HepG2 (cell line): ENCODE measurements around the gene BAHCC1. TPM values are rescaled to one million over a fixed set of nuclear protein-coding genes. Genes with fewer than 3 reads are reported as not detected.

Experiments
- ATRX ChIP-seq: sonication (generic); formaldehyde crosslinking; IDR thresholded peaks from 2 replicates; pipeline ENCODE4 v1.4.0; 2020; ENCODE audit warnings: missing genetic modification reagents, borderline replicate concordance
- BHLHE40 ChIP-seq: IDR thresholded peaks from 2 replicates; pipeline ENCODE4 v1.6.1; 2011; ENCODE audit warnings: low read length, improper control_type of control experiment
- CBX1 ChIP-seq: IDR thresholded peaks from one replicate; pipeline ENCODE4 v1.6.1; 2016; ENCODE audit warnings: antibody characterized with exemption, low read depth
- CREBL2 ChIP-seq: sonication (generic); formaldehyde crosslinking; IDR thresholded peaks from 2 replicates; pipeline ENCODE4 v1.8.1; 2023; ENCODE audit warnings: missing genetic modification reagents, mild to moderate bottlenecking, borderline replicate concordance
- E2F5 ChIP-seq: sonication (generic); formaldehyde crosslinking; conservative IDR thresholded peaks from 2 replicates; pipeline ENCODE4 v1.4.0; 2020; ENCODE audit warnings: missing genetic modification reagents
- FOXP4 ChIP-seq: sonication (generic); formaldehyde crosslinking; IDR thresholded peaks from 2 replicates; pipeline ENCODE4 v1.4.0; 2020; ENCODE audit warnings: missing genetic modification reagents
- MAFF ChIP-seq: IDR thresholded peaks from 2 replicates; pipeline ENCODE4 v1.6.1; 2011; ENCODE audit warnings: low read depth, low read length, improper control_type of control experiment
- MIXL1 ChIP-seq: IDR thresholded peaks from 2 replicates; pipeline ENCODE4 v1.6.1; 2016
- PHF21A ChIP-seq: sonication (generic); formaldehyde crosslinking; IDR thresholded peaks from 2 replicates; pipeline ENCODE4 v1.5.0; 2020; ENCODE audit warnings: mild to moderate bottlenecking, missing genetic modification reagents
- RFX3 ChIP-seq: IDR thresholded peaks from 2 replicates; pipeline ENCODE4 v1.6.1; 2016; ENCODE audit warnings: missing biosample characterization, missing genetic modification reagents
- SALL1 ChIP-seq: sonication (generic); formaldehyde crosslinking; IDR thresholded peaks from 2 replicates; pipeline ENCODE4 v1.8.0; 2022; ENCODE audit warnings: mild to moderate bottlenecking, missing genetic modification reagents
- SNRNP70 ChIP-seq: fragments of 200-400 bp; formaldehyde crosslinking; IDR thresholded peaks from 2 replicates; pipeline ENCODE4 v1.6.1; 2017; ENCODE audit warnings: mild to moderate bottlenecking, low read depth, low read length, moderate library complexity
- SOX5 ChIP-seq: IDR thresholded peaks from 2 replicates; pipeline ENCODE4 v1.6.1; 2016; ENCODE audit warnings: borderline replicate concordance
- SP5 ChIP-seq: IDR thresholded peaks from 2 replicates; pipeline ENCODE4 v1.6.1; 2016; ENCODE audit warnings: low read depth, borderline replicate concordance
- TBL1XR1 ChIP-seq: fragments of 150-350 bp; IDR thresholded peaks from 2 replicates; pipeline ENCODE4 v1.6.1; 2014; ENCODE audit warnings: borderline replicate concordance, low read length; ENCODE audit not compliant: partially characterized antibody
- TGIF2 ChIP-seq: IDR thresholded peaks from 2 replicates; pipeline ENCODE4 v1.6.1; 2016; ENCODE audit warnings: control low read depth, missing compliant biosample characterization
- XRCC5 ChIP-seq: fragments of 200-400 bp; formaldehyde crosslinking; optimal IDR thresholded peaks from 2 replicates; pipeline ENCODE3; 2017; ENCODE audit warnings: mild to moderate bottlenecking, low read length
- ZFAT ChIP-seq: sonication (generic); formaldehyde crosslinking; conservative IDR thresholded peaks from 2 replicates; pipeline ENCODE4 v1.8.1; 2023; ENCODE audit warnings: missing genetic modification reagents, inconsistent platforms
- ZKSCAN1 ChIP-seq: fragments of 150-350 bp; IDR thresholded peaks from 2 replicates; pipeline ENCODE4 v1.6.1; 2014; ENCODE audit warnings: low read length
- ZNF17 ChIP-seq: sonication (generic); formaldehyde crosslinking; IDR thresholded peaks from 2 replicates; pipeline ENCODE4 v1.5.0; 2020; ENCODE audit warnings: mild to moderate bottlenecking, missing genetic modification reagents
- ZNF280B ChIP-seq: sonication (generic); formaldehyde crosslinking; IDR thresholded peaks from 2 replicates; pipeline ENCODE4 v1.5.0; 2020; ENCODE audit warnings: missing genetic modification reagents, mild to moderate bottlenecking, borderline replicate concordance
- ZNF589 ChIP-seq: sonication (generic); formaldehyde crosslinking; conservative IDR thresholded peaks from 2 replicates; pipeline ENCODE4 v1.8.0; 2022; ENCODE audit warnings: mild to moderate bottlenecking, moderate library complexity, missing genetic modification reagents
- ZNF660 ChIP-seq: sonication (generic); formaldehyde crosslinking; IDR thresholded peaks from 2 replicates; pipeline ENCODE4 v1.5.1; 2020; ENCODE audit warnings: mild to moderate bottlenecking, low read depth, missing genetic modification reagents, borderline replicate concordance
- ZNF766 ChIP-seq: sonication (generic); formaldehyde crosslinking; IDR thresholded peaks from 2 replicates; pipeline ENCODE4 v1.5.0; 2020; ENCODE audit warnings: missing genetic modification reagents, borderline replicate concordance
- ZNF780A ChIP-seq: sonication (generic); formaldehyde crosslinking; IDR thresholded peaks from 2 replicates; pipeline ENCODE4 v1.8.0; 2022; ENCODE audit warnings: mild to moderate bottlenecking, missing genetic modification reagents, moderate library complexity
- ZNF782 ChIP-seq: sonication (generic); formaldehyde crosslinking; IDR thresholded peaks from 2 replicates; pipeline ENCODE4 v1.4.0; 2020; ENCODE audit warnings: missing genetic modification reagents, mild to moderate bottlenecking, borderline replicate concordance
- ZSCAN25 ChIP-seq: sonication (generic); formaldehyde crosslinking; IDR thresholded peaks from 2 replicates; pipeline ENCODE4 v1.8.0; 2022; ENCODE audit warnings: mild to moderate bottlenecking, missing genetic modification reagents
- polyA plus RNA-seq, 8 experiments: library from polyadenylated mRNA; depleted of rRNA in 3 of 8; stranded (reverse) in 7 of 8; unstranded in 1 of 8; fragments of >200 nt; fragmentation: Illumina TruSeq in 4 of 8; extraction: Trizol in 4 of 8; gene quantifications; 2 replicates each; pipeline versions ENCODE4 v1.2.1 to v1.2.3, GENCODE V29; 2011 to 2016; ENCODE audit warnings: low read depth in 4 of 8, missing spikeins in 1 of 8, mixed read lengths in 1 of 8; ENCODE audit not compliant: insufficient read depth in 1 of 8
- total RNA-seq, 5 experiments: library from RNA; depleted of rRNA; stranded (reverse); fragments of >200 nt; fragmentation: Illumina TruSeq; extraction: Trizol; gene quantifications; 2 replicates each; pipeline ENCODE4 v1.2.3, GENCODE V29; 2016; ENCODE audit warnings: low read depth in 1 of 5
- TF ChIP-seq, protein P1 (sequence below): IDR thresholded peaks from 2 replicates; pipeline ENCODE4 v1.6.1; 2016

BAHCC1 gene
- total and polyA plus RNA-seq, 2 of the 13 experiments (the other 11 are each of a cell fraction or from before 2014, with no cell fraction given), result 1.4 to 1.7 TPM

DNA sequence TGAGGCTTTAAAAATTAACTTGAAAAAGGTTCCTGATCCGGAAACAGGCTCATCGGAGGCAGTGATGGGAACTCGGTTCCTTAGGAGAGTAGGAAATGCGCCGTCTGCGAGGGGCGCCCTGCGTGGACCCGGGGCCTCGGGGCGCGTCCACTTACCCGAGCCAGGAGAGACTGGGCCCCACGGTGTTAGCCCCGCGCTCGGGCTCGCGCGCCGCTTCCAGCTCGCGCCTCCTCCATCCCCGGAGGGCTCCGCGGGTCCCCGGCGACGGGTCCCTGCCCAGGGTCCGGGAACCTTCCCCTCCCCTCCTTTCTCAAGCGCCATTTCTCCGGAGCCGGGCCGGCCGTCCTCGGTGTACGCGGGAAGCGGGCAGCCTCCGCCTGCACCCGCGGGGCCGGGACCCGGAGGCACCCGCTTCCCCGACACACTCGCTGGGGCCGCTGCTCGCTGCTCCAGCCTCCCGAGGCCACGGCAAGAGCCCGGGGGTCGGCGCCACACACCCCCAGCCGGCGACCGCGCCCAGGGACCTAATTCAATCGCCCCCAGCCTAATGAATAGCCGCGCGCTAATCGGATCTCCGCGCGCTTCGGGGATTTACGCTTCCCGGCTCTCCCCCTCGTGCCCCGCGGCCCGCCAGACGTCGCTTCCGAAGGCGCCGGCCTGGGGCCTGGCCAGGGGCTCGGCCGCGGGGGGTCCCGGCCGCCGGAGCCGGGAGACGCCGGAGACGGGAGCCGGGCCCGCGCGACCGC lies 2.2 kb upstream of the BAHCC1 start (continued):
- TF ChIP-seq RFX3 (CRISPR knock-in tag) (no peak), MIXL1 (CRISPR knock-in tag) (no peak), XRCC5 (no peak), ATRX (CRISPR knock-in tag) (no peak), ZNF660 (CRISPR knock-in tag) (no peak), SALL1 (peak; percentile 8; the same call in 1 of the 2 replicates), FOXP4 (CRISPR knock-in tag) (no peak), SP5 (no peak), ZKSCAN1 (no peak), TBL1XR1 (no peak), ZSCAN25 (CRISPR knock-in tag) (0 out of 2 replicates have a peak, but pooled peaks have one; percentile 2), CBX1 (no peak), E2F5 (CRISPR knock-in tag) (no peak), MAFF (no peak), ZFAT (CRISPR knock-in tag) (no peak), ZNF766 (CRISPR knock-in tag) (no peak), SNRNP70 (no peak), ZNF280B (no peak), SOX5 (CRISPR knock-in tag) (no peak), CREBL2 (CRISPR knock-in tag) (no peak), BHLHE40 (no peak), ZNF780A (CRISPR knock-in tag) (no peak), ZNF17 (CRISPR knock-in tag) (no peak), TGIF2 (no peak), ZNF589 (CRISPR knock-in tag) (no peak), ZNF782 (CRISPR knock-in tag) (no peak), PHF21A (no peak)
- TF ChIP-seq, protein P1, sequence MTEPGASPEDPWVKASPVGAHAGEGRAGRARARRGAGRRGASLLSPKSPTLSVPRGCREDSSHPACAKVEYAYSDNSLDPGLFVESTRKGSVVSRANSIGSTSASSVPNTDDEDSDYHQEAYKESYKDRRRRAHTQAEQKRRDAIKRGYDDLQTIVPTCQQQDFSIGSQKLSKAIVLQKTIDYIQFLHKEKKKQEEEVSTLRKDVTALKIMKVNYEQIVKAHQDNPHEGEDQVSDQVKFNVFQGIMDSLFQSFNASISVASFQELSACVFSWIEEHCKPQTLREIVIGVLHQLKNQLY (CRISPR knock-in tag), result no peak
